Measurements from ENCODE around the gene CRNN.

The CRNN gene

DNA sequence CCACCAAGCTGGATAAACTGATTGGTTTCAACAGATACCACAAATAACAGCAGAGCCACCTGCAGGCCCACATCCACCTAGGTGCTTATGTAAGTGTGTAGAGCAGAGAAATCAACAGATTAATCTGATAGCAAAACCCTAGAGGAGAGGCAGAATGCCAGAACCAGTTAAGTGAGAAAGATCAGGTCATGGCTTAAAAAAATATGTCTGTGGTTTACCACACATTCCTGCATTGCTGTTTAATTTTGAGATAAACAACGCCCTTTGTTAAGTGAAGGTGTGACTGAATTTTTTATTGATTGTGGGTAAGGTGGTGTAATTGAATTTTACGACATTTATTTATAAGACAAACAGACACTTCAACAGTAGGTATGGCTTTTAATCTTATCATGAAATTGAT, 21.2 kb downstream of the CRNN start:
- no peak overlapping the region for H3K4me3 ChIP-seq (ENCODE audit: control insufficient read depth, low read depth, low read length)
- TF ChIP-seq, protein P1, sequence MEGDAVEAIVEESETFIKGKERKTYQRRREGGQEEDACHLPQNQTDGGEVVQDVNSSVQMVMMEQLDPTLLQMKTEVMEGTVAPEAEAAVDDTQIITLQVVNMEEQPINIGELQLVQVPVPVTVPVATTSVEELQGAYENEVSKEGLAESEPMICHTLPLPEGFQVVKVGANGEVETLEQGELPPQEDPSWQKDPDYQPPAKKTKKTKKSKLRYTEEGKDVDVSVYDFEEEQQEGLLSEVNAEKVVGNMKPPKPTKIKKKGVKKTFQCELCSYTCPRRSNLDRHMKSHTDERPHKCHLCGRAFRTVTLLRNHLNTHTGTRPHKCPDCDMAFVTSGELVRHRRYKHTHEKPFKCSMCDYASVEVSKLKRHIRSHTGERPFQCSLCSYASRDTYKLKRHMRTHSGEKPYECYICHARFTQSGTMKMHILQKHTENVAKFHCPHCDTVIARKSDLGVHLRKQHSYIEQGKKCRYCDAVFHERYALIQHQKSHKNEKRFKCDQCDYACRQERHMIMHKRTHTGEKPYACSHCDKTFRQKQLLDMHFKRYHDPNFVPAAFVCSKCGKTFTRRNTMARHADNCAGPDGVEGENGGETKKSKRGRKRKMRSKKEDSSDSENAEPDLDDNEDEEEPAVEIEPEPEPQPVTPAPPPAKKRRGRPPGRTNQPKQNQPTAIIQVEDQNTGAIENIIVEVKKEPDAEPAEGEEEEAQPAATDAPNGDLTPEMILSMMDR (IDR thresholded peaks at IDR 0.05; ENCODE audit: control insufficient read depth, insufficient read depth, low read depth, low read length, missing control alignments): no peak
- DNase-seq (ENCODE audit: low read depth): no peak

DNA sequence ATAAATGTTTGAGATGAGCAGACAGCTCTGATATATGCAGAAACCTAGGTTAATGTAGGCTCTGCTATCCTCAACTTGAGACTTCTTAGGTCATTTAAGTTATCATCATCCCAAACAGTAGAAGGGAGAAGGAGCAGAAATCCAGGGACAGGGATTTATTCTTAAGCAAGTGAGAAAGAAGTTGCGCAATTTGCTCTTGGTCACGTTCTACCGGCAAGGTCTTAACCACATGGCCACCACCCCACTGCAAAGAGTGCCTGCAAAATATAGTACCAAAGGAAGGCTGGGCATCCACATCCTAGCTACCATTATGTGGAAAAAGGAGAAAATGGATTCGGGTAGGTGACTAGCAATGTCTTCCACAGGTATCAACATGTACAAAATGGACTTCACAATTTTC, 25.2 kb downstream of the CRNN start:
- no peak overlapping the region for H3K4me3 ChIP-seq (ENCODE audit: control insufficient read depth, low read depth, low read length)
- no peak for DNase-seq (ENCODE audit: low read depth)
- TF ChIP-seq, protein P1 (IDR thresholded peaks at IDR 0.05; ENCODE audit: control insufficient read depth, insufficient read depth, low read depth, low read length, missing control alignments): no peak

DNA sequence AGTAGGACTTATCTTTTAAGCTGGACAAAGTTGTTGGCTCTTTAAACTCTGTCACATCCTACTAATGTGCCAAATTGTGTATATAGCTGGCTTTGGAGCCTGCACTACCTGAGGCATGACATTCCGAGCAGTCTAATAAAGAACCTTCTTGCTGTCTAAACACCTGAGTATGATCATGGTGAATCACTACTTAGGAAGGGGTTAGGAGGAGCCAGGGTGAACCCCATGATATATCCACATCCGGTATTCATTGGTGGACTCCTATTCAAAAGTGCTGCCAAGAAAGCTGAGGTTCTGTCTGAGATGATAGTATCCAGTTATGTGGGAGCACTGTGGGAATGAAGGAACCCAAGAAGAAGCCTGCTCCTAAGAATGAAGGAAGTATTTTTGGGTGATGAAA, 27.1 kb downstream of the CRNN start:
- TF ChIP-seq, protein P1 (IDR thresholded peaks at IDR 0.05; ENCODE audit: control insufficient read depth, insufficient read depth, low read depth, low read length, missing control alignments): no peak
- H3K4me3 ChIP-seq (ENCODE audit: control insufficient read depth, low read depth, low read length): no peak overlapping the region
- DNase-seq (ENCODE audit: low read depth): no peak

DNA sequence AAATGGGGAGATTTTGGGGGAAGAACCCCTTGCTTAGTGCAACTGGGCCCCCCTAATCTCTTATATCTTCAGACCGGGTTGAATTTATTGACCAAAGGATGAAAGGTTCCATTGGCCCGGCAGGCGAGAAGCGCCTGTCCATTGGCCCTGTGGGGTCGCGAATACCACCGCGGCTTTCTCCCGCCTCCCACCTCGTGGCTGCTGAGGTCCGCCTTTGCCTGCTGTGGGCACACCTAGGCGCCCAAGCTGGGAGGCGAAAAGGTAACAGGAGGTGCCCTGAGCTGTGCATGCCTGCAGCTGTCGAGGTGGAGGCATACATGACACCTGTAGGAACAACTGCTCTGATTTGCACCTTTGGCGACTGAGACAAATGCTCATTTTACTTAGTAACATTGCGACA, 33.1 kb downstream of the CRNN start:
- no peak overlapping the region for H3K4me3 ChIP-seq (ENCODE audit: control insufficient read depth, low read depth, low read length)
- TF ChIP-seq, protein P1 (IDR thresholded peaks at IDR 0.05; ENCODE audit: control insufficient read depth, insufficient read depth, low read depth, low read length, missing control alignments): no peak
- DNase-seq (ENCODE audit: low read depth): no peak

DNA sequence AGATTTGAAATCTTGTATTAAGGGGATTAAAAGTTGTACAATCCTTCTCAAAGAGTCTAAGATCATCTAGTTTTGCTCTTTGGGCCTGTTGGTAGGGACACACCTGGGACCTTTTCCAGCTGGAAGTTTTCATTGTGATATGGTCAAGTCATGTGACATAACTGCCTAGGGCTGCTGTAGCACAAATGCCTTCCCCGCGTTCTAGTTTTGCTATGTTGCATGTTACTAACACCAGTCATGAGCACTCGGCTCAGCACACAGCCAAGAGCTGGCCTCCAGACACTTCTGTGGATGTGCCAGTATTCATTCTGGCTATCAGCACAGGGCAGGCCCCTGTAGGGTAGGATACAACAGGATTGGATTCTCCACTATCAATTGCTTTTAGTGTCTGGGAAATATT, 39.6 kb downstream of the CRNN start:
- no peak for DNase-seq (ENCODE audit: low read depth)
- no peak overlapping the region for H3K4me3 ChIP-seq (ENCODE audit: control insufficient read depth, low read depth, low read length)
- TF ChIP-seq, protein P1 (IDR thresholded peaks at IDR 0.05; ENCODE audit: control insufficient read depth, insufficient read depth, low read depth, low read length, missing control alignments): no peak

DNA sequence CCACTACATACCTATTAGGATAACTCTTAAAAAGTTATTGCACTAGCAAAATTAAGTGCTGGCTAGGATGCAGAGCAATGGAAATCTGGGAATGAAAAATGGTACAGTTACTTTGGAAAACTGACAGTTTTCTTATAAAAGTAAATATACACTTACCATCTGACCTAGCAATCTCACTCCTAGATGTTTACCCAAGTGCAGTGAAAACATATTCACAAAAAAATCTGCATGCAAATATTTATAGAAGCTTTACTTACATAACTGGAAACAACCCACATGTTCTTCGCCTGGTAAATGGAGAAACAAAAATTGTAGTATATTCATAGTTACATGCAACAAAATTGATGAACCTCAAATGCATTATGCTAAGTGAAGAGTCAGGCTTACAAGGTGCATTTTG, 41.4 kb downstream of the CRNN start:
- TF ChIP-seq, protein P1 (IDR thresholded peaks at IDR 0.05; ENCODE audit: control insufficient read depth, insufficient read depth, low read depth, low read length, missing control alignments): no peak
- DNase-seq (ENCODE audit: low read depth): no peak

DNA sequence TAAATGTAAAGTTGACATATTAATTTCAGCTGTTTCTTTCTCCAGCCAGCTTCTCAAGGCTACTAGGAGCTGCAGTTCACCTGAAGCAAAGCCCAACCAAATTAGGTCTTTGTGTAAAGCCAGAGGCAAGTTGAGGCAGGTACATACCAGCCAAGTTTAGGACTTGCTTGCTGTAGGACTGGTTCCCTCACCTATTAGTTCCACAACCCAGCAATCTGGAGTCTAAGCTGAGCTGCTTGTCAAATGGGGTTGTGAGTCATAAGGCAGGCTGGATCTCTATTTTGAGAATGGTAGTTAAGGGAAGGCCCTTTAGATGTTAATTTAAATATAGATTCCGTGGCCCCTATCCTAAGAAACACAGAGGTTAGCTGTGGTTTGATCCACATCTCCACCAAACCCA, 46.6 kb downstream of the CRNN start:
- H3K4me3 ChIP-seq (ENCODE audit: control insufficient read depth, low read depth, low read length): no peak overlapping the region
- TF ChIP-seq, protein P1 (IDR thresholded peaks at IDR 0.05; ENCODE audit: control insufficient read depth, insufficient read depth, low read depth, low read length, missing control alignments): no peak
- no peak for DNase-seq (ENCODE audit: low read depth)

More for the DNA sequence above, 41.4 kb downstream of the CRNN start:
- no peak overlapping the region for H3K4me3 ChIP-seq (ENCODE audit: control insufficient read depth, low read depth, low read length)

Data from AG09309 (cell line).